Loucy (cell line): ENCODE measurements around the gene DSCAML1.

ENCODE experiments used
- H2AFZ ChIP-seq: fragments of 200-600 bp; sonication (generic); 2 replicates; pipeline ENCODE4 v1.6.0; 2016; ENCODE audit warnings: antibody characterized with exemption, mild to moderate bottlenecking, low read length, moderate library complexity
- H3F3A ChIP-seq: fragments of 200-600 bp; 2 replicates; pipeline ENCODE4 v1.6.0; 2016; ENCODE audit warnings: antibody characterized with exemption, low read depth, mild to moderate bottlenecking
- H3K27me3 ChIP-seq: fragments of 200-600 bp; sonication (generic); 2 replicates; pipeline ENCODE4 v1.6.1; 2014; ENCODE audit warnings: low read length, mild to moderate bottlenecking; ENCODE audit not compliant: insufficient read depth, poor library complexity, severe bottlenecking
- H3K36me3 ChIP-seq: fragments of 200-600 bp; sonication (generic); 2 replicates; pipeline ENCODE4 v1.6.1; 2016; ENCODE audit warnings: low read length; ENCODE audit not compliant: insufficient read depth
- H3K4me1 ChIP-seq: fragments of 200-600 bp; sonication (generic); 2 replicates; pipeline ENCODE4 v1.5.1; 2014; ENCODE audit warnings: low read length, mild to moderate bottlenecking; ENCODE audit not compliant: insufficient read depth, poor library complexity, severe bottlenecking
- H3K4me2 ChIP-seq: fragments of 200-600 bp; sonication (generic); 2 replicates; pipeline ENCODE4 v1.6.0; 2014; ENCODE audit warnings: antibody characterized with exemption, low read length, low read depth, mild to moderate bottlenecking; ENCODE audit not compliant: poor library complexity, severe bottlenecking
- H3K4me3 ChIP-seq: fragments of 200-600 bp; sonication (generic); 2 replicates; pipeline ENCODE4 v1.5.1; 2014; ENCODE audit warnings: low read length, mild to moderate bottlenecking, mixed read lengths; ENCODE audit not compliant: poor library complexity, severe bottlenecking
- H3K79me2 ChIP-seq: fragments of 200-600 bp; sonication (generic); 2 replicates; pipeline ENCODE4 v1.6.1; 2014; ENCODE audit warnings: low read length; ENCODE audit not compliant: insufficient read depth
- H3K9ac ChIP-seq: fragments of 200-600 bp; sonication (generic); 2 replicates; pipeline ENCODE4 v1.6.0; 2014; ENCODE audit warnings: mild to moderate bottlenecking, low read depth, low read length, moderate library complexity; ENCODE audit not compliant: poor library complexity, severe bottlenecking
- H3K9me2 ChIP-seq: fragments of 200-600 bp; sonication (generic); replicated peaks from 2 replicates; pipeline ENCODE4 v1.6.1; 2016; ENCODE audit warnings: low read depth, low read length, mixed read lengths
- H3K9me3 ChIP-seq: fragments of 200-600 bp; sonication (generic); 2 replicates; pipeline ENCODE4 v1.6.1; 2014; ENCODE audit warnings: mild to moderate bottlenecking, antibody characterized with exemption, low read length, low read depth; ENCODE audit not compliant: insufficient read depth
- H4K20me1 ChIP-seq: fragments of 200-600 bp; sonication (generic); 2 replicates; pipeline ENCODE4 v1.6.0; 2014; ENCODE audit warnings: antibody characterized with exemption, low read length, mild to moderate bottlenecking; ENCODE audit not compliant: insufficient read depth, poor library complexity, severe bottlenecking
- EZH2phosphoT487 ChIP-seq: fragments of 200-600 bp; IDR thresholded peaks from 2 replicates; pipeline ENCODE4 v1.6.1; 2018; ENCODE audit warnings: antibody characterized with exemption, mild to moderate bottlenecking, moderate library complexity, borderline replicate concordance
- TF ChIP-seq, protein P1 (sequence below): fragments of 200-600 bp; sonication (generic); conservative IDR thresholded peaks from 2 replicates; pipeline ENCODE4 v1.5.1; 2014; ENCODE audit warnings: mild to moderate bottlenecking, antibody characterized with exemption, low read length

DSCAML1 gene

DNA sequence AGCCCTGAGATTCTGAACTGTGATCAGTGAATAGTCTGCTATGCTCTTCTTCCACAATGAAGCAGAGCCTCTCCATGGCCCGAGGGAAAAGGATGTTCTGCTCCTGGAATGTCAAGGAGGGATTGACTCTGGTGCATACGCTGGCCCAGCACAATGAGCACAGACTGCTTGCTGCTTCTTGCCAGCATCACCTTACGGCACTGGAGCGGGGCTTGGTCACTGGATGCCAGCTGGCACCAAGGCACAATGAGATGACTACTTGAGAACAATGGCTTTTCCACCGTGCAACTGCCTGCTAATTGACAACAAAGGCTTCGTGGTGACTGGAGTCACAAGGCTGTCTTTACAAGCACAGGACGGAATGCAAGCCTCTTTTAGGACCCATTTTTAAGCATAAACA, 139.2 kb downstream of the DSCAML1 start:
- Histone ChIP-seq H3K4me3 (no peak overlapping the region), H3K27me3 (no peaks in the 10 kb centered on the region), H3K79me2 (no peaks in the 10 kb centered on the region), H2AFZ (no peak overlapping the region), H3K36me3 (no peaks in the 10 kb centered on the region), H3K9me2 (no peaks in the 10 kb centered on the region), H3K9me3 (no peaks in the 10 kb centered on the region), H3F3A (no peaks in the 10 kb centered on the region), H4K20me1 (no peaks in the 10 kb centered on the region), H3K4me2 (no peak overlapping the region), H3K4me1 (no peaks in the 10 kb centered on the region), H3K9ac (no peak overlapping the region)
- no peak for TF ChIP-seq EZH2phosphoT487
- TF ChIP-seq, protein P1, sequence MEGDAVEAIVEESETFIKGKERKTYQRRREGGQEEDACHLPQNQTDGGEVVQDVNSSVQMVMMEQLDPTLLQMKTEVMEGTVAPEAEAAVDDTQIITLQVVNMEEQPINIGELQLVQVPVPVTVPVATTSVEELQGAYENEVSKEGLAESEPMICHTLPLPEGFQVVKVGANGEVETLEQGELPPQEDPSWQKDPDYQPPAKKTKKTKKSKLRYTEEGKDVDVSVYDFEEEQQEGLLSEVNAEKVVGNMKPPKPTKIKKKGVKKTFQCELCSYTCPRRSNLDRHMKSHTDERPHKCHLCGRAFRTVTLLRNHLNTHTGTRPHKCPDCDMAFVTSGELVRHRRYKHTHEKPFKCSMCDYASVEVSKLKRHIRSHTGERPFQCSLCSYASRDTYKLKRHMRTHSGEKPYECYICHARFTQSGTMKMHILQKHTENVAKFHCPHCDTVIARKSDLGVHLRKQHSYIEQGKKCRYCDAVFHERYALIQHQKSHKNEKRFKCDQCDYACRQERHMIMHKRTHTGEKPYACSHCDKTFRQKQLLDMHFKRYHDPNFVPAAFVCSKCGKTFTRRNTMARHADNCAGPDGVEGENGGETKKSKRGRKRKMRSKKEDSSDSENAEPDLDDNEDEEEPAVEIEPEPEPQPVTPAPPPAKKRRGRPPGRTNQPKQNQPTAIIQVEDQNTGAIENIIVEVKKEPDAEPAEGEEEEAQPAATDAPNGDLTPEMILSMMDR = no peak

DNA sequence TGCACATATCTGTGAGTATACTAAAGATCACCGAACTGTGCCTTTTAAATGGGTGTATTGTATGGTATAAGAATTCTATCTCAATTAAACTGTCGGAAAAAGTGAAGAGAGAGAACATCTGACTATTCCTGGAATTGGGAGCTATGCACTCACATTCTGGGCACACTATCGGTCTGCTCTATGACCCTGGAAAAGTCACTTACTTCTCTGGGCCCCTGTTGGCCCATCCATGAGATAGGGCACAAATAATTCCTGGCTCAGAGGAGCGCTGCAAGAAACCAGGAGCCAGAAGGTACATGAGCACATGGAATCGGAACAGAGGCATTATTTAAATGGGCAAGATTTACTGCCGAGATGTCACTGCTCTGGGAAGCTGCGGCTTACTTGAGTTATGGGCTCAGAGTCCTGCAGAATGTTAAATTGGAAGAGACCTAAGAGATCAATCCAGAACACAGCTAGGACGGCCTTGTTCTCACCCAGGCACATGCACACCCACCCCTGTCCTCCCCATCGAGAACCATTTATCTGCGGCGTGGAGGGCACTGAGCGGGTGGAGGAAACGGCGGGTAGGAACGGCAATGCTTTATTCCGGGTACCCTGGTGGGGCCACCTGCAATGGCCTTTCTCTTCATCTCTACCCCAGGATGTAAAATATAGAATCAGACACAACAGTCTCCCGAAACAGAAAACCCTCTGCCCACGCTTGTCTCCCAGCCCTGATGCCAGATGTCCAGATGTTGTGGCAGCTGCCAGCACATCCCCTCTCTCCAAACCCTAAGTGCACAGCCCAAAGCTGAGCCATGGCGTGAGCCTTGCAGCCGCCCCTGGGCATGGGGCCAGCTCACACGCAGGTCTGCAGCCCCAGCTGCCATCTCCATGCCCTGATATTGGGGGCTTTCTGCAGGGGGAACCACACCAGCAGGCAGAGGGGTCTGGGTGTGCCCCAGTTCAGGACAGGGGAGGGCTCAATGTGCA, 142.4 kb downstream of the DSCAML1 start:
- H3K27me3 ChIP-seq = no peaks in the 10 kb centered on the region

DNA sequence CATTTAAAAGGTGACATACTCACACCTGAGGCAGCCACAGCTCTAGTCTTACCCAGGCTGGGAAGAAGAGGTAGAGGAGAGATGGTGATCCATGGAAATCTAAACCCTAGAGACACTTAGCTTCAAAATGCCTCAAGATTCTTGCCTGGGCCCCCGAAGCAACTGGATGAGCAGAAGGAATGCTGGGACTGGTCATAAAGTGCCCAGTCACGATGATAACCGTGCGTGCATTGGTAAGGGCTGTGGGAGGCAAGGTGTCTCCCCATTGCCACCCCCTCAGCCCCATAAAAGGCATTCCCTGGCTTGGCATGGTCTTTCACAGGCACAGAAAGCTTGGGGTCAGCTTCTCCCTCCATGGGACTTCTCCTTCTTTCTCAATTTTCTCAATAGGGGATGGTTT, 144.5 kb downstream of the DSCAML1 start:
- Histone ChIP-seq H3K27me3 (no peaks in the 10 kb centered on the region), H3K9me3 (no peaks in the 10 kb centered on the region), H2AFZ (no peak overlapping the region), H3F3A (no peaks in the 10 kb centered on the region), H3K4me2 (no peak overlapping the region), H3K79me2 (no peaks in the 10 kb centered on the region), H3K4me1 (no peaks in the 10 kb centered on the region), H3K36me3 (no peaks in the 10 kb centered on the region), H4K20me1 (no peaks in the 10 kb centered on the region), H3K4me3 (no peak overlapping the region), H3K9ac (no peak overlapping the region), H3K9me2 (no peaks in the 10 kb centered on the region)
- TF ChIP-seq EZH2phosphoT487 = no peak
- TF ChIP-seq, protein P1 = no peak

More for the DNA sequence above, 142.4 kb downstream of the DSCAML1 start:
- Histone ChIP-seq H3K4me2 (no peak overlapping the region), H3K4me1 (no peaks in the 10 kb centered on the region), H3K4me3 (no peak overlapping the region), H2AFZ (no peak overlapping the region), H4K20me1 (no peaks in the 10 kb centered on the region), H3K9ac (no peak overlapping the region), H3K9me3 (no peaks in the 10 kb centered on the region), H3K9me2 (no peaks in the 10 kb centered on the region), H3K36me3 (no peaks in the 10 kb centered on the region), H3K79me2 (no peaks in the 10 kb centered on the region), H3F3A (no peaks in the 10 kb centered on the region)
- TF ChIP-seq, protein P1 = no peak
- TF ChIP-seq EZH2phosphoT487 = no peak
